T-helper 1 cell (primary cell): ENCODE data around the gene RTBDN.
A peak's percentile ranks its signal among the peaks of the same experiment; 100 is the strongest.

Source experiments
- DNase-seq, 5 donors: peaks; one replicate each; pipeline ENCODE4 v3.0.0-alpha.2; 2012 to 2020

Gene RTBDN

DNA sequence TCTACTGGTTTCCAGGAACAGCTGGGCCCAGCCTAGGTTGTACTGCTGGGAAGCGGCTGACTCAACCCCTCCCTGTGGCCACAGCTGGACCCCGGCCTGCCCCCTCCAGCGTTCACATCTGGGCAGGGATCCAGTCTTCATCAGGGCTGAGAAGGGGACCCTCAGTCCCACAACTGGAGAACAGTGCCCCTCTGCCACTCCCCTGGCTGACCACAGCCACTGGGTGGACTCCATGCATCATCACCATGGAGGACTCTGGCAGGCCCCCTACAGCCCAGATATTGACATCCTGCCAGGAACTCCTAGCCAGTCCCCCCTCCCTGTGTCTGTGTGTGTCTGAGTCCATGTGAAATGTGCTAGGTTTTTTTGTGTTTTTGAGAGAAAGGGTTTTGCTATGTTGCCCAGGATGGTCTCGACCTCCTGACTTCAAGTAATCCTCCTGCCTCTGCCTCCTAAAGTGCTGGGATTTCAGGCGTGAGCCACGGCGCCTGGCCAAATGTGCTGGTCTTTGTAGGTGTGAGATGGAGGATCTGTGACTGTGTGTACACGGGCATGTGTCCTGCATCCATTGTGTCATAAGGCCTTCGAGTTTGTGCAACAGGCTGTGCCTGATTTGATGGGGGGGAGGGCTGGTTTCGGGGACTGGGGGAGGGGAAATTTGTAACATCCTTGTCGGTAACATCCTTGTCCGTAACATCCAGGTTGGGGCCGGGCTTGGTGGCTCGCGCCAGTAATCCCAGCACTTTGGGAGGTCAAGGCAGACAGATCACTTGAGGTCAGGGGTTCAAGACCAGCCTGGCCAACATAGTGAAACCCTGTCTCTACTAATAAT lies 55.0 kb downstream of the RTBDN start:
- DNase-seq, result no peak

DNA sequence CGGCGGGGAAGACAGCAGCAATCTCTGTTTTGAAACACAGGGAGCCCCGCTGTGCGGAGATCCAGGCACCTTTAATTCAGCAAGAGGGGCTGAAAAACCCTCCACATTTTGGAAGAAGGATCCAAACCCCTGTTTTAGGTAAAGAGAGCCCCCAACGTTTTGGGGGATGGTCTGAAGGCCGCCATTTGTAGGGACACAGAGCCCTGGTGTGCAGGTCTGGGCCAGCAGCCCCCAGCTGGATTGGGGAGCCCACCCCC lies 55.5 kb downstream of the RTBDN start:
- DNase-seq, result no peak

DNA sequence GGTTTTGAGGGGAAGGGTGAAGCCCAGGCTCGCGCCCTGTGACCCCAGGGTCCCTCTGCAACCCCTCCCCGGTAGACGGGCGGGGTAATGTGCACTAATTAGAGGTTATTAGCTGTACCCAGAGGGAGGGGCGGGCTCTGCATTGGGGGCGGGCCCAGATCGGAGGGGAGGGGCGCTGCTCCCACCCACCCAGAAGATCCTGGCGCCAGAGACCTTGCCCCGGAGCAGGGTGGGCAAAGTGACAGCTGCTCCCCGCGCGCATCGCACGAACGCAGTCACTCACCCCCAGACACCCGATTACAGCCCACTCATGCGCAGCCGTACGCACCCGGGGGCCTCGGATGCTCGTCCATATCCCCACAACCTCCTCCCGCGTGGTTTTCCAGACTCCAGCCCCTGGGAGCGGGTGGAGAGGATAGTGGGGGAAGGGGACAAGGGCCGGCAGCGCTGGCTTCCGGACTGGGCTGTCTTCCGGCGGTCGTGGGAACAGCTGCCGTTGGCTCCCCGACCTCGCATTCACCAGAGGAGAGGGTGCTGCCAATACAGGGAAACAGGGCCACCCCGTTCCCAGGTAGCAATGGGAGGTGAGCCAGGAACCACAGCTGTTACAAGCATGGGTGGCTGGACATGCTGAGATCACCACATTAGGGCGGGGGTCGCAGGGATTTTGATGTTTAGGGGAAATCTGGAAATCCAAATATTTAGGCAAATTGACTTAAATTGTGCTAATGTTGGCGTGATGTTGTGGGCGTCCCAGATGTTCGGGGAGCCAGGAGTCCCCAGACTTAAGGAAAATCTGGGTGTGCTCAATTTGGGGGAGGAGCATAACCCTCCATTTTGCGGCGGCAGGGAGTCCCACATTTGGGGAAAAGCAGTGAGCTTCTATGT lies 56.1 kb downstream of the RTBDN start:
- DNase-seq, result peak in 2 of 5 donors; percentile 37 to 67

DNA sequence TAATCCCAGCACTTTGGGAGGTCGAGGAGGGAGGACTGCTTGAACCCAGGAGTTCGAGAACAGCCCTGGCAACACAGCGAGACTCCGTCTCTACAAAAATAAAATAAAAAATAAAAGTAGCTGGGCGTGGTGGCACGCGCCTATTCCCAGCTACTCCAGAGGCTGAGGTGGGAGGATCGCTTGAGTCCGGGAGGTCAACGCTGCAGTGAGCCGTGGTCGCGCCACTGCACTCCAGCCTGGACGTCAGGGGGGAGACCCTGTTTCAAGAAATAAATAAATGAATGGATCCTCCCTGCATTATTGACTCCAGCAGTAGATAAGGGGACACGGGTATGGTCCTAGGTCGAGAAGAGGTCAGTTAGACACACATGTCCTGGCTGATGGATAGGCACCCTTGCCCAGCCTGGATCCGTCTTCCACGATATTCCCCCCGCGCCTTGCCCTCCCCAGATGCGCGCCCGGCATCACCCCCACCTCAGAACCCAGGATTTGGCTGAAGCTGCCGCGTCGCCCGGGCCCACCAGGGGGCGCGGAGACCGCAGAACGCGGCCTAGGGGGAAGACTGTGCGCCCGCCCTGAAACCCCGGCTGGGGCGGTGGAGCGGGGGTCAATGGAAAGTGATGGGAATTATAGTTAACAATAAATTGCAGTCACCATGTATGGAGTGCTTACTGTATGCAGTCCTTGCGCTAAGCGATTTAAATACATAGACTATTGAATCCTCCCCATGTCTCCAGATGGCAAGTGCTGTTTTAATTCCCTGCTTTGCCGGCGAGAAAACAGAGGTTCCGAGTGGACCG lies 57.0 kb downstream of the RTBDN start:
- DNase-seq, result peak; percentile 53 to 80 (median 70)
